Common myeloid progenitor, CD34-positive (primary cell): ENCODE data around the gene OPN1SW.

Source experiments
- CTCF ChIA-PET: fragments of 350-600 bp; sonication (Branson Sonifier 250); formaldehyde crosslinking; loops from one replicate; lab custom pipeline; 2021; ENCODE audit warnings: antibody characterized with exemption; lab: Charles Lee
- POLR2A ChIA-PET: fragments of 350-600 bp; sonication (Branson Sonifier 250); formaldehyde crosslinking; loops from one replicate; lab custom pipeline; 2021; ENCODE audit warnings: antibody characterized with exemption; lab: Charles Lee
- DNase-seq, 3 donors: peaks; one replicate each; pipeline versions ENCODE4 v3.0.0 to v3.0.0-alpha.2; 2013
- H3K27ac ChIP-seq, 2 experiments: 1 replicate in 1 of 2; 2 replicates in 1 of 2; pipeline ENCODE4 v1.7.0; 2013; ENCODE audit warnings: inconsistent platforms in 2 of 2, low read length in 2 of 2, mild to moderate bottlenecking in 2 of 2, low read depth in 1 of 2, moderate library complexity in 1 of 2; ENCODE audit not compliant: severe bottlenecking in 2 of 2, insufficient read depth in 1 of 2, poor library complexity in 1 of 2
- H3K27me3 ChIP-seq, 5 experiments: replicated peaks in 2 of 5; 1 replicate in 3 of 5; 2 replicates in 2 of 5; pipeline versions ENCODE4 v1.6.1 to v1.7.0; 2013; ENCODE audit warnings: low read length in 4 of 5, mild to moderate bottlenecking in 2 of 5, moderate library complexity in 2 of 5, inconsistent platforms in 1 of 5; ENCODE audit not compliant: insufficient read depth in 5 of 5, control insufficient read depth in 4 of 5
- H3K36me3 ChIP-seq, 4 experiments: 1 replicate in 2 of 4; 2 replicates in 2 of 4; pipeline versions ENCODE4 v1.6.1 to v1.7.0; 2013; ENCODE audit warnings: low read length in 3 of 4, control low read depth in 1 of 4, mild to moderate bottlenecking in 1 of 4; ENCODE audit not compliant: control insufficient read depth in 4 of 4, insufficient read depth in 4 of 4
- H3K4me1 ChIP-seq, 4 experiments: 1 replicate in 3 of 4; 2 replicates in 1 of 4; pipeline versions ENCODE4 v1.6.1 to v1.7.1; 2013; ENCODE audit warnings: low read length in 3 of 4, mild to moderate bottlenecking in 3 of 4, control low read depth in 1 of 4, inconsistent platforms in 1 of 4, moderate library complexity in 1 of 4; ENCODE audit not compliant: control insufficient read depth in 4 of 4, insufficient read depth in 4 of 4; ENCODE audit errors: control extremely low read depth in 1 of 4
- H3K4me3 ChIP-seq, 7 experiments: 1 replicate in 4 of 7; 2 replicates in 3 of 7; pipeline versions ENCODE4 v1.5.1 to v1.7.0; 2013; ENCODE audit warnings: mild to moderate bottlenecking in 7 of 7, low read length in 6 of 7, moderate library complexity in 6 of 7, inconsistent platforms in 2 of 7, low read depth in 2 of 7, control low read depth in 1 of 7; ENCODE audit not compliant: insufficient read depth in 4 of 7, control insufficient read depth in 1 of 7; ENCODE audit errors: extremely low read depth in 1 of 7
- H3K9me3 ChIP-seq, 5 experiments: 1 replicate in 4 of 5; 2 replicates in 1 of 5; pipeline versions ENCODE4 v1.6.1 to v1.7.1; 2013; ENCODE audit warnings: low read length in 4 of 5, mild to moderate bottlenecking in 2 of 5, inconsistent platforms in 1 of 5, low read depth in 1 of 5, moderate library complexity in 1 of 5; ENCODE audit not compliant: control insufficient read depth in 4 of 5, insufficient read depth in 2 of 5; ENCODE audit errors: control extremely low read depth in 1 of 5
- WGBS: methylation state at CpG from one replicate; pipeline ENCODE4 v1.1.5; 2013; ENCODE audit not compliant: insufficient coverage; 5-methylcytosine and 5-hydroxymethylcytosine counted together

OPN1SW gene

DNA sequence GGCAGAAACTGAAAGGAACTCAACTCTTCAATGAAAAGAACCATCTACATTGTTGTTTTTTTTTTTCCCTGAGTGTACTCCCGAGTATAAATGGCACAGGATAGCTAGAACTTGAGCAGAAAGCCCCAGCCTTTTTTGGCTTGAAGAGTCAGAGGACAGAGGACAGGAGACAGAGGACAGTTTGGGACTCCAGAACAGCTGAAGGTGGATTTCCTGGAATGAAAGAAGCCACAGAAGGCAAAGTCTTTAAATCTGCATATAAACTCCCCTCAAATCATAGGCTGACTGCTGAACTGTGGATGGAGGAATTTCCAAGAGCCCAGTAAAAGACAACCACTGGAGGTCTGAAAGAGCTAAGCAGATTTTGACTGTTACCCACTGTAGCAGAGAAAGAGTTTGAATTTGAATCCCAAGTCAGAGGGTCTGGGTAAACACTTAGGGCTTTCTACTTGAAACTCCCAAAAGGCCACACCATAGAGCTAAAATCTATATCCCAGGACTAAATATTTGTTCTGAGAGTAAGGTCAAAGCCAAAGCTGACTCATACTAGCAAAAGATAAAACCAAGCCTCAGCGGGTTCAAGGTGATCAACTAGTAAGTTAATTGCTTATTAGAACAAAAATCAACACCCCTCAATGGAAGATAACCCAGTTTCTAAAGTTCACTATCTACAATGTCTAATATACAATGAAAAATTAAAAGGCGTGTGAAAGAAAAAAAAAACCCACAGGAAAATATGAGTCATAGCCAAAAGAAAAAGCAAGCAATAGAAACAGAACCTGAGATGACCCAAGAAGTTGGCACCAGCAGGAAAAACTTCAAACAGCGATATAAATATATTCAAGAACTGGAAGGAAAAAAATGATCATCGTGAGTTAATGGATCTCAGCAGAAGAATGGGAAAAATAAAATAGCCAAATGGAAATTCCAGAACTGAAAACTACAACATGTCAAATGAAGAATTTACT lies 1.8 kb upstream of the OPN1SW start:
- 80% methylated on average over 1 of the region's 5 CpGs for WGBS
- Histone ChIP-seq H3K36me3 (peaks cover 0 to 10% (median 5%) of the 10 kb centered on the region in 4 experiments), H3K27me3 (no peaks in the 10 kb centered on the region), H3K4me1 (no peaks in the 10 kb centered on the region), H3K4me3 (no peak overlapping the region), H3K9me3 (peaks cover 0 to 9% (median 0%) of the 10 kb centered on the region in 5 experiments), H3K27ac (no peak overlapping the region)
- peak in 2 of 3 donors; percentile 47 to 51 for DNase-seq
- CTCF ChIA-PET, result interaction anchor here (1.1 kb wide), 1 partner anchor 10 kb away, joined by 3 read pairs; no protein-coding TSS in a partner anchor
- POLR2A ChIA-PET, result no interaction called here

GRCh38 chr7:128774921-128775320 lies 673 bp downstream of the OPN1SW start:
- peaks cover 4 to 30% (median 8%) of the 10 kb centered on the region in 4 experiments for H3K36me3 ChIP-seq
- no peaks in the 10 kb centered on the region for H3K27me3 ChIP-seq
- H3K9me3 ChIP-seq, result peaks cover 0 to 9% (median 0%) of the 10 kb centered on the region in 5 experiments
- no peak overlapping the region for H3K27ac ChIP-seq
- ChIA-PET CTCF (interaction anchor here (1.5 kb wide), 1 partner anchor 11 kb away, joined by 4 read pairs; no protein-coding TSS in a partner anchor), POLR2A (no interaction called here)
- no peaks in the 10 kb centered on the region for H3K4me1 ChIP-seq
- DNase-seq, result no peak
- 94% methylated on average over 7 of the region's 7 CpGs for WGBS
- no peak overlapping the region for H3K4me3 ChIP-seq

DNA sequence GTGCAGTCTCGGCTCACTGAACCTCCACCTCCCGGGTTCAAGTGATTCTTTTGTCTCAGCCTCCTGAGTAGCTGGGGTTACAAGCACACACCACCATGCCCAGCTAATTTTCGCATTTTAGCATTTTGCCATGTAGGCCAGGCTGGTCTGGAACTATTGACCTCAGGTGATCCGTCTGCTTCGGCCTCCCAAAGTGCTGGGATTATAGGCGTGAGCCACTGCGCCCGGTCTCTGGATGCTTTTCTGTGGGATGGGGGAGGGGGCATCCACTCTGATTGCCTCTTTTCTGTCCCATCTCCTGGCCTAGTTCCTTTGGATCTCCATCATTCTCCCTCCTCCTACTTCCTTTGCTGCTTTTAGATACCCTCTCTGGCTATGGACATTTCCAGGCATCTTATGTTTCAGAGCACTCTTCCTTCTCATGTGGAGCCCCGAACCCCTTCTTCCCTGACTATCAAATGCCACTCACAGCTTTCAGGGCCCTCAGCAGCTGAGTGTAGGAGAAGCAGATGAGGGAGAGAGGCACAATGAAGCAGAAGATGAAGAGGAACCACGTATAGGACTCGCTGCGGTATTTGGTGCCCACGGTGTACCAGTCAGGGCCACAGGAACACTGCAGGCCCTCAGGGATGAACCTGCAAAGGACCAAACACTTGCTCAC lies 1.4 kb downstream of the OPN1SW start:
- Histone ChIP-seq H3K4me3 (no peak overlapping the region), H3K4me1 (no peaks in the 10 kb centered on the region), H3K27ac (no peak overlapping the region), H3K9me3 (peaks cover 0 to 9% (median 0%) of the 10 kb centered on the region in 5 experiments), H3K27me3 (no peaks in the 10 kb centered on the region), H3K36me3 (peaks cover 6 to 36% (median 12%) of the 10 kb centered on the region in 4 experiments)
- 97% methylated on average over 10 of the region's 13 CpGs for WGBS
- POLR2A ChIA-PET, result no interaction called here
- CTCF ChIA-PET, result interaction anchor here (1.5 kb wide), 1 partner anchor 12 kb away, joined by 4 read pairs; no protein-coding TSS in a partner anchor
- DNase-seq, result no peak

GRCh38 chr7:128773604-128774003 lies 2.0 kb downstream of the OPN1SW start:
- Histone ChIP-seq H3K27ac (no peak overlapping the region), H3K27me3 (no peaks in the 10 kb centered on the region), H3K4me1 (no peaks in the 10 kb centered on the region), H3K4me3 (no peak overlapping the region), H3K9me3 (peaks cover 0 to 9% (median 0%) of the 10 kb centered on the region in 5 experiments), H3K36me3 (peaks cover 6 to 42% (median 15%) of the 10 kb centered on the region in 4 experiments)
- 98% methylated on average over 8 of the region's 12 CpGs for WGBS
- ChIA-PET POLR2A (no interaction called here), CTCF (interaction anchor here (1.5 kb wide), 1 partner anchor 13 kb away, joined by 4 read pairs; no protein-coding TSS in a partner anchor)
- no peak for DNase-seq

GRCh38 chr7:128770233-128770632 lies 5.4 kb downstream of the OPN1SW start:
- Histone ChIP-seq H3K9me3 (no peaks in the 10 kb centered on the region), H3K27me3 (no peaks in the 10 kb centered on the region), H3K36me3 (peaks cover 15 to 61% (median 30%) of the 10 kb centered on the region in 4 experiments), H3K4me1 (no peaks in the 10 kb centered on the region), H3K4me3 (no peak overlapping the region), H3K27ac (no peak overlapping the region)
- CTCF ChIA-PET, result interaction anchor here (0.9 to 2.6 kb wide), 3 partner anchors 11 to 104 kb away, joined by 3 to 11 read pairs (median 4); no protein-coding TSS in a partner anchor
- POLR2A ChIA-PET, result no interaction called here
- WGBS, result 80% methylated on average over 1 of the region's 2 CpGs
- no peak for DNase-seq

DNA sequence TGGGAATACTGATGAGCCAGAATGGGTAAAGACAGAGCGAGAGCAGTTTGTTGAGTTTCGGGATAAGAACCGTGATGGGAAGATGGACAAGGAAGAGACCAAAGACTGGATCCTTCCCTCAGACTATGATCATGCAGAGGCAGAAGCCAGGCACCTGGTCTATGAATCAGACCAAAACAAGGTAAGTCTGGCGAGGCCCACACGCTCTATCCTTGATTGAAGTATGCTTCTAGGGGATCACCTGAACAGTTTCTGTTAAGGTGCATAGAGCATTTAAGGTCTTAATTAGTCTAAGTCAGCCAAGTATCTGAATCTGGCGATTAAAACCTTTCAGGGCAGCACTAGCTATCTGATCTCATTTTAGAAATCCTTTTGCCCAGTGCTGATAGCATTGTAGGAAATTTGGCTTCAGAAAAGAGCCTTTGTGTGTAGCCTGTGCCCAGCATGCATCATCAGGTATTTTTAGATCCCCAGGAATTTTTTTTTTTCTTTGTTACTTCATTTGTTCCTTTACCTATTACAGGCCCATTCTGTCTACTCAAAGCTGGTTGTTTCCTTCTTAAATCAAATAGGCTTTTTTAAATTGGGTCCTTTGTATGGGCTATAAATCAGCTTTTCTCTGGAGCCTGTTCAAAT lies 8.0 kb downstream of the OPN1SW start:
- H3K27me3 ChIP-seq, result no peaks in the 10 kb centered on the region
- H3K4me3 ChIP-seq, result no peak overlapping the region
- DNase-seq, result no peak
- POLR2A ChIA-PET, result no interaction called here
- peaks cover 18 to 63% (median 32%) of the 10 kb centered on the region in 4 experiments for H3K36me3 ChIP-seq
- H3K4me1 ChIP-seq, result no peaks in the 10 kb centered on the region
- CTCF ChIA-PET, result interaction anchor here (0.9 to 1.2 kb wide), 3 partner anchors 11 to 324 kb away, joined by 3 read pairs; no protein-coding TSS in a partner anchor
- WGBS, result 96% methylated on average over 6 of the region's 6 CpGs
- H3K9me3 ChIP-seq, result no peaks in the 10 kb centered on the region
- H3K27ac ChIP-seq, result no peak overlapping the region
